GM23338 (cell line): ENCODE data around the gene HOXA10.

Experiments used
- CREB1 ChIP-seq: fragments of 250-450 bp; sonication (Bioruptor Pico); IDR thresholded peaks from 2 replicates; pipeline ENCODE4 v1.5.0; 2020; ENCODE audit warnings: low read depth, mild to moderate bottlenecking, moderate library complexity
- EZH2 ChIP-seq: fragments of 200-600 bp; sonication (generic); IDR thresholded peaks from one replicate; pipeline ENCODE4 v1.8.0; 2017; ENCODE audit warnings: antibody characterized with exemption, mild to moderate bottlenecking, low read depth; ENCODE audit not compliant: unreplicated experiment
- EZH2phosphoT487 ChIP-seq: fragments of 200-600 bp; sonication (generic); IDR thresholded peaks from one replicate; pipeline ENCODE4 v1.8.1; 2018; ENCODE audit warnings: antibody characterized with exemption; ENCODE audit not compliant: unreplicated experiment
- JUNB ChIP-seq: IDR thresholded peaks from one replicate; pipeline ENCODE4 v1.6.1; 2016; ENCODE audit warnings: antibody characterized with exemption; ENCODE audit not compliant: unreplicated experiment
- NANOG ChIP-seq: IDR thresholded peaks from 2 replicates; pipeline ENCODE4 v1.6.1; 2016; ENCODE audit warnings: antibody characterized with exemption, borderline replicate concordance
- POLR2AphosphoS5 ChIP-seq: IDR thresholded peaks from 2 replicates; pipeline ENCODE4 v1.6.1; 2016; ENCODE audit warnings: antibody characterized with exemption, low read depth
- STAT1 ChIP-seq: IDR thresholded peaks from one replicate; pipeline ENCODE4 v1.6.1; 2016; ENCODE audit warnings: antibody characterized with exemption; ENCODE audit not compliant: unreplicated experiment
- ZNF114 ChIP-seq: fragments of 250-450 bp; sonication (Bioruptor Pico); IDR thresholded peaks from 2 replicates; pipeline ENCODE4 v1.5.0; 2020; ENCODE audit warnings: mild to moderate bottlenecking, moderate library complexity
- ZNF331 ChIP-seq: fragments of 250-450 bp; sonication (Bioruptor Pico); IDR thresholded peaks from 2 replicates; pipeline ENCODE4 v1.5.0; 2020; ENCODE audit warnings: low read depth, mild to moderate bottlenecking, moderate library complexity
- TF ChIP-seq, protein P1 (sequence below): IDR thresholded peaks from one replicate; pipeline ENCODE4 v1.6.1; 2018; ENCODE audit warnings: antibody characterized with exemption; ENCODE audit not compliant: unreplicated experiment
- TF ChIP-seq, protein P2 (sequence below), 2 experiments: fragments of 200-600 bp in 1 of 2; sonication (generic) in 1 of 2; conservative IDR thresholded peaks; 2 replicates each; pipeline versions ENCODE4 v1.5.1 to v1.6.1; 2016 to 2017; ENCODE audit warnings: antibody characterized with exemption in 2 of 2, low read depth in 2 of 2, mild to moderate bottlenecking in 2 of 2, moderate library complexity in 1 of 2
- TF ChIP-seq, protein P3 (sequence below): fragments of 250-450 bp; sonication (Bioruptor Pico); IDR thresholded peaks from 2 replicates; pipeline ENCODE4 v1.5.0; 2020; ENCODE audit warnings: mild to moderate bottlenecking, moderate library complexity

DNA sequence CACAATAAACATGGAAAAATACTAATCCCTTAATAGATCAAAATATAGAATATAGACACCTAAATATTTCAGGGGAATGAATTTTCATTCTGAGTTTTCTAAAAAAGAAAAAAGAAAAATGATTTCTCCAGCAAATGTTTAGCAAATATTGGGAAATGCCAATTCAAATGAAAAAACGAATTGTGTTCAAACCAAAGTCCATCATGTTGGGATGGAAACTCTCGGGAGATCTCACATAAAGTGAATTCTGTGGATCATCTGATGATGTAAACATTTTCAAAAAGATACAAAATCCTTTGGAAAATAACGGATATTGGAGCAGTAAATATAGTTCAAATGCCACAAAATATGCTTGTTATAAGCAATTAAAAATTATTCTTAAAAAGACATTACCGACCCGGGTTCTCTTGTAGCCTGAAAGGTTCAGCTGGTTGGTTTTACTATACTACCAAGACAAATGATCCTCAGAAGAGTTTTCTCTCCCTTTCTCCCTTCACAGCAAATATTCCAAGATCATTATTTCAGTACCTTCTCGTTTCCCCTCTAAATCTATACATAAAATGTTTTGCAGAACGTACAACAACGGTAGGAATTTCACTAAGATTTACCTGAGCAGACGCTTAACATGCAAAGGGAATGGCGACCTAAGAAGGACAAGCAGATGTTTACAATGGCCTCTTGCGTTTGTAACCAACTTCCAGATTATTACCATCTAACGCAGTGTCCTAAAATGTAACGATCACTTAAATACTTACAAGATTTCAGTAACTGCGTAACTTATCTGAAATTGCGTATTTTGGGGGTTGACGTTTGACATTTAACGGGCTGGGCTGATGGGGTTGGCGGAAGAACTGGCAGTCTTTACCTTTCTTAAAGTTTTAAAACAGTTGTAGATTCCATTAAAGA is 23.3 kb upstream of the HOXA10 start:
- TF ChIP-seq CREB1 (CRISPR knock-in tag), result no peak
- TF ChIP-seq POLR2AphosphoS5, result no peak
- TF ChIP-seq, protein P1, sequence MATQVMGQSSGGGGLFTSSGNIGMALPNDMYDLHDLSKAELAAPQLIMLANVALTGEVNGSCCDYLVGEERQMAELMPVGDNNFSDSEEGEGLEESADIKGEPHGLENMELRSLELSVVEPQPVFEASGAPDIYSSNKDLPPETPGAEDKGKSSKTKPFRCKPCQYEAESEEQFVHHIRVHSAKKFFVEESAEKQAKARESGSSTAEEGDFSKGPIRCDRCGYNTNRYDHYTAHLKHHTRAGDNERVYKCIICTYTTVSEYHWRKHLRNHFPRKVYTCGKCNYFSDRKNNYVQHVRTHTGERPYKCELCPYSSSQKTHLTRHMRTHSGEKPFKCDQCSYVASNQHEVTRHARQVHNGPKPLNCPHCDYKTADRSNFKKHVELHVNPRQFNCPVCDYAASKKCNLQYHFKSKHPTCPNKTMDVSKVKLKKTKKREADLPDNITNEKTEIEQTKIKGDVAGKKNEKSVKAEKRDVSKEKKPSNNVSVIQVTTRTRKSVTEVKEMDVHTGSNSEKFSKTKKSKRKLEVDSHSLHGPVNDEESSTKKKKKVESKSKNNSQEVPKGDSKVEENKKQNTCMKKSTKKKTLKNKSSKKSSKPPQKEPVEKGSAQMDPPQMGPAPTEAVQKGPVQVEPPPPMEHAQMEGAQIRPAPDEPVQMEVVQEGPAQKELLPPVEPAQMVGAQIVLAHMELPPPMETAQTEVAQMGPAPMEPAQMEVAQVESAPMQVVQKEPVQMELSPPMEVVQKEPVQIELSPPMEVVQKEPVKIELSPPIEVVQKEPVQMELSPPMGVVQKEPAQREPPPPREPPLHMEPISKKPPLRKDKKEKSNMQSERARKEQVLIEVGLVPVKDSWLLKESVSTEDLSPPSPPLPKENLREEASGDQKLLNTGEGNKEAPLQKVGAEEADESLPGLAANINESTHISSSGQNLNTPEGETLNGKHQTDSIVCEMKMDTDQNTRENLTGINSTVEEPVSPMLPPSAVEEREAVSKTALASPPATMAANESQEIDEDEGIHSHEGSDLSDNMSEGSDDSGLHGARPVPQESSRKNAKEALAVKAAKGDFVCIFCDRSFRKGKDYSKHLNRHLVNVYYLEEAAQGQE, result no peak
- TF ChIP-seq, protein P2, sequence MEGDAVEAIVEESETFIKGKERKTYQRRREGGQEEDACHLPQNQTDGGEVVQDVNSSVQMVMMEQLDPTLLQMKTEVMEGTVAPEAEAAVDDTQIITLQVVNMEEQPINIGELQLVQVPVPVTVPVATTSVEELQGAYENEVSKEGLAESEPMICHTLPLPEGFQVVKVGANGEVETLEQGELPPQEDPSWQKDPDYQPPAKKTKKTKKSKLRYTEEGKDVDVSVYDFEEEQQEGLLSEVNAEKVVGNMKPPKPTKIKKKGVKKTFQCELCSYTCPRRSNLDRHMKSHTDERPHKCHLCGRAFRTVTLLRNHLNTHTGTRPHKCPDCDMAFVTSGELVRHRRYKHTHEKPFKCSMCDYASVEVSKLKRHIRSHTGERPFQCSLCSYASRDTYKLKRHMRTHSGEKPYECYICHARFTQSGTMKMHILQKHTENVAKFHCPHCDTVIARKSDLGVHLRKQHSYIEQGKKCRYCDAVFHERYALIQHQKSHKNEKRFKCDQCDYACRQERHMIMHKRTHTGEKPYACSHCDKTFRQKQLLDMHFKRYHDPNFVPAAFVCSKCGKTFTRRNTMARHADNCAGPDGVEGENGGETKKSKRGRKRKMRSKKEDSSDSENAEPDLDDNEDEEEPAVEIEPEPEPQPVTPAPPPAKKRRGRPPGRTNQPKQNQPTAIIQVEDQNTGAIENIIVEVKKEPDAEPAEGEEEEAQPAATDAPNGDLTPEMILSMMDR (conservative IDR thresholded peaks at IDR 0.05; ENCODE audit: low read depth in 2 of 2), result no peak
- TF ChIP-seq, protein P3, sequence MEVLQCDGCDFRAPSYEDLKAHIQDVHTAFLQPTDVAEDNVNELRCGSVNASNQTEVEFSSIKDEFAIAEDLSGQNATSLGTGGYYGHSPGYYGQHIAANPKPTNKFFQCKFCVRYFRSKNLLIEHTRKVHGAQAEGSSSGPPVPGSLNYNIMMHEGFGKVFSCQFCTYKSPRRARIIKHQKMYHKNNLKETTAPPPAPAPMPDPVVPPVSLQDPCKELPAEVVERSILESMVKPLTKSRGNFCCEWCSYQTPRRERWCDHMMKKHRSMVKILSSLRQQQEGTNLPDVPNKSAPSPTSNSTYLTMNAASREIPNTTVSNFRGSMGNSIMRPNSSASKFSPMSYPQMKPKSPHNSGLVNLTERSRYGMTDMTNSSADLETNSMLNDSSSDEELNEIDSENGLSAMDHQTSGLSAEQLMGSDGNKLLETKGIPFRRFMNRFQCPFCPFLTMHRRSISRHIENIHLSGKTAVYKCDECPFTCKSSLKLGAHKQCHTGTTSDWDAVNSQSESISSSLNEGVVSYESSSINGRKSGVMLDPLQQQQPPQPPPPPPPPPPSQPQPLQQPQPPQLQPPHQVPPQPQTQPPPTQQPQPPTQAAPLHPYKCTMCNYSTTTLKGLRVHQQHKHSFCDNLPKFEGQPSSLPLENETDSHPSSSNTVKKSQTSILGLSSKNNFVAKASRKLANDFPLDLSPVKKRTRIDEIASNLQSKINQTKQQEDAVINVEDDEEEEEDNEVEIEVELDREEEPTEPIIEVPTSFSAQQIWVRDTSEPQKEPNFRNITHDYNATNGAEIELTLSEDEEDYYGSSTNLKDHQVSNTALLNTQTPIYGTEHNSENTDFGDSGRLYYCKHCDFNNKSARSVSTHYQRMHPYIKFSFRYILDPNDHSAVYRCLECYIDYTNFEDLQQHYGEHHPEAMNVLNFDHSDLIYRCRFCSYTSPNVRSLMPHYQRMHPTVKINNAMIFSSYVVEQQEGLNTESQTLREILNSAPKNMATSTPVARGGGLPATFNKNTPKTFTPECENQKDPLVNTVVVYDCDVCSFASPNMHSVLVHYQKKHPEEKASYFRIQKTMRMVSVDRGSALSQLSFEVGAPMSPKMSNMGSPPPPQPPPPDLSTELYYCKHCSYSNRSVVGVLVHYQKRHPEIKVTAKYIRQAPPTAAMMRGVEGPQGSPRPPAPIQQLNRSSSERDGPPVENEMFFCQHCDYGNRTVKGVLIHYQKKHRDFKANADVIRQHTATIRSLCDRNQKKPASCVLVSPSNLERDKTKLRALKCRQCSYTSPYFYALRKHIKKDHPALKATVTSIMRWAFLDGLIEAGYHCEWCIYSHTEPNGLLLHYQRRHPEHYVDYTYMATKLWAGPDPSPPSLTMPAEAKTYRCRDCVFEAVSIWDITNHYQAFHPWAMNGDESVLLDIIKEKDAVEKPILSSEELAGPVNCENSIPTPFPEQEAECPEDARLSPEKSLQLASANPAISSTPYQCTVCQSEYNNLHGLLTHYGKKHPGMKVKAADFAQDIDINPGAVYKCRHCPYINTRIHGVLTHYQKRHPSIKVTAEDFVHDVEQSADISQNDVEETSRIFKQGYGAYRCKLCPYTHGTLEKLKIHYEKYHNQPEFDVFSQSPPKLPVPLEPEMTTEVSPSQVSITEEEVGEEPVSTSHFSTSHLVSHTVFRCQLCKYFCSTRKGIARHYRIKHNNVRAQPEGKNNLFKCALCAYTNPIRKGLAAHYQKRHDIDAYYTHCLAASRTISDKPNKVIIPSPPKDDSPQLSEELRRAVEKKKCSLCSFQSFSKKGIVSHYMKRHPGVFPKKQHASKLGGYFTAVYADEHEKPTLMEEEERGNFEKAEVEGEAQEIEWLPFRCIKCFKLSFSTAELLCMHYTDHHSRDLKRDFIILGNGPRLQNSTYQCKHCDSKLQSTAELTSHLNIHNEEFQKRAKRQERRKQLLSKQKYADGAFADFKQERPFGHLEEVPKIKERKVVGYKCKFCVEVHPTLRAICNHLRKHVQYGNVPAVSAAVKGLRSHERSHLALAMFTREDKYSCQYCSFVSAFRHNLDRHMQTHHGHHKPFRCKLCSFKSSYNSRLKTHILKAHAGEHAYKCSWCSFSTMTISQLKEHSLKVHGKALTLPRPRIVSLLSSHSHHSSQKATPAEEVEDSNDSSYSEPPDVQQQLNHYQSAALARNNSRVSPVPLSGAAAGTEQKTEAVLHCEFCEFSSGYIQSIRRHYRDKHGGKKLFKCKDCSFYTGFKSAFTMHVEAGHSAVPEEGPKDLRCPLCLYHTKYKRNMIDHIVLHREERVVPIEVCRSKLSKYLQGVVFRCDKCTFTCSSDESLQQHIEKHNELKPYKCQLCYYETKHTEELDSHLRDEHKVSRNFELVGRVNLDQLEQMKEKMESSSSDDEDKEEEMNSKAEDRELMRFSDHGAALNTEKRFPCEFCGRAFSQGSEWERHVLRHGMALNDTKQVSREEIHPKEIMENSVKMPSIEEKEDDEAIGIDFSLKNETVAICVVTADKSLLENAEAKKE (CRISPR knock-in tag), result no peak
- TF ChIP-seq EZH2, result peak; percentile 61
- TF ChIP-seq JUNB, result no peak
- TF ChIP-seq EZH2phosphoT487, result peak; percentile 54
- TF ChIP-seq STAT1, result no peak
- no peak for TF ChIP-seq NANOG
- TF ChIP-seq ZNF331 (CRISPR knock-in tag), result no peak
- no peak for TF ChIP-seq ZNF114 (CRISPR knock-in tag)
